ENCODE results near the gene SELENOI. TPM values are rescaled to one million over a fixed set of nuclear protein-coding genes. Genes with fewer than 3 reads are reported as not detected.

Gene SELENOI
- total and polyA plus RNA-seq, 2 experiments from 2014 or later: 8.4 to 67.8 TPM

DNA sequence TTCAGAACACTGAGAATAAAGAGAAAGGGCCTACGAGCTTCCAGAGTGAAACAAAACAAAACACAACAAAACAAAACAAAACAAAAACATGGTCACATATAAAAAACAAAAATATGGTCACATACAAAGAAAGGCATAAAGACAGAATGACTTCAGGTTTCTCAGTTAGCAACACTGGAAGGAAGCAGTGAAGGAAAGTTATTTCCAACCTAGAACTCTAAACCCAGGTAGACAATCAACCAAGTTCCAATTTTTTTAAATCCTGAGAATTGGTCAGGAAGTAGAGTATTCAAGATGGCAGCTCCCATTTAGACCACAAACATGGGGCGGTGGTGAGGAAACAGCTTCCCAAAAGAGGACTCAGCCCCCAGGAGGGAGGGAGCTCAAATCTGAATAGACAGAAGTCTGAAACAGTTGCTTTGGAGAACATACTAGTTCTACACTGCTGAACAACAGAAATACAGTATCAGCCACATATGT, 64.9 kb downstream of the SELENOI start:
- Histone ChIP-seq H3K36me3 (ENCODE audit: insufficient read depth) (no peaks in the 10 kb centered on the region), H3K9me2 (ENCODE audit: insufficient read depth) (no peaks in the 10 kb centered on the region), H3K4me2 (no peak overlapping the region), H4K20me1 (replicated peaks; ENCODE audit: insufficient read depth) (no peaks in the 10 kb centered on the region), H3K4me1 (ENCODE audit: insufficient read depth) (no peaks in the 10 kb centered on the region), H2AFZ (no peak overlapping the region), H3K27me3 (ENCODE audit: insufficient read depth) (no peaks in the 10 kb centered on the region), H3F3A (replicated peaks; ENCODE audit: low read depth) (no peaks in the 10 kb centered on the region), H3K4me3 (no peak overlapping the region), H3K27ac (ENCODE audit: low read depth) (no peak overlapping the region), H3K79me2 (replicated peaks; ENCODE audit: insufficient read depth) (no peaks in the 10 kb centered on the region)
- Mint-ChIP-seq H3K9me3 (no peaks in the 10 kb centered on the region), H3K27me3 (ENCODE audit: insufficient read depth, low read depth, poor library complexity) (no peaks in the 10 kb centered on the region), H3K27ac (no peak overlapping the region), H3K36me3 (ENCODE audit: low read depth) (no peaks in the 10 kb centered on the region), H3K4me1 (no peaks in the 10 kb centered on the region), H3K4me3 (no peak overlapping the region)
- DNase-seq (ENCODE audit: low spot score) (no peak), ATAC-seq (no peak)
- TF ChIP-seq, protein P1, sequence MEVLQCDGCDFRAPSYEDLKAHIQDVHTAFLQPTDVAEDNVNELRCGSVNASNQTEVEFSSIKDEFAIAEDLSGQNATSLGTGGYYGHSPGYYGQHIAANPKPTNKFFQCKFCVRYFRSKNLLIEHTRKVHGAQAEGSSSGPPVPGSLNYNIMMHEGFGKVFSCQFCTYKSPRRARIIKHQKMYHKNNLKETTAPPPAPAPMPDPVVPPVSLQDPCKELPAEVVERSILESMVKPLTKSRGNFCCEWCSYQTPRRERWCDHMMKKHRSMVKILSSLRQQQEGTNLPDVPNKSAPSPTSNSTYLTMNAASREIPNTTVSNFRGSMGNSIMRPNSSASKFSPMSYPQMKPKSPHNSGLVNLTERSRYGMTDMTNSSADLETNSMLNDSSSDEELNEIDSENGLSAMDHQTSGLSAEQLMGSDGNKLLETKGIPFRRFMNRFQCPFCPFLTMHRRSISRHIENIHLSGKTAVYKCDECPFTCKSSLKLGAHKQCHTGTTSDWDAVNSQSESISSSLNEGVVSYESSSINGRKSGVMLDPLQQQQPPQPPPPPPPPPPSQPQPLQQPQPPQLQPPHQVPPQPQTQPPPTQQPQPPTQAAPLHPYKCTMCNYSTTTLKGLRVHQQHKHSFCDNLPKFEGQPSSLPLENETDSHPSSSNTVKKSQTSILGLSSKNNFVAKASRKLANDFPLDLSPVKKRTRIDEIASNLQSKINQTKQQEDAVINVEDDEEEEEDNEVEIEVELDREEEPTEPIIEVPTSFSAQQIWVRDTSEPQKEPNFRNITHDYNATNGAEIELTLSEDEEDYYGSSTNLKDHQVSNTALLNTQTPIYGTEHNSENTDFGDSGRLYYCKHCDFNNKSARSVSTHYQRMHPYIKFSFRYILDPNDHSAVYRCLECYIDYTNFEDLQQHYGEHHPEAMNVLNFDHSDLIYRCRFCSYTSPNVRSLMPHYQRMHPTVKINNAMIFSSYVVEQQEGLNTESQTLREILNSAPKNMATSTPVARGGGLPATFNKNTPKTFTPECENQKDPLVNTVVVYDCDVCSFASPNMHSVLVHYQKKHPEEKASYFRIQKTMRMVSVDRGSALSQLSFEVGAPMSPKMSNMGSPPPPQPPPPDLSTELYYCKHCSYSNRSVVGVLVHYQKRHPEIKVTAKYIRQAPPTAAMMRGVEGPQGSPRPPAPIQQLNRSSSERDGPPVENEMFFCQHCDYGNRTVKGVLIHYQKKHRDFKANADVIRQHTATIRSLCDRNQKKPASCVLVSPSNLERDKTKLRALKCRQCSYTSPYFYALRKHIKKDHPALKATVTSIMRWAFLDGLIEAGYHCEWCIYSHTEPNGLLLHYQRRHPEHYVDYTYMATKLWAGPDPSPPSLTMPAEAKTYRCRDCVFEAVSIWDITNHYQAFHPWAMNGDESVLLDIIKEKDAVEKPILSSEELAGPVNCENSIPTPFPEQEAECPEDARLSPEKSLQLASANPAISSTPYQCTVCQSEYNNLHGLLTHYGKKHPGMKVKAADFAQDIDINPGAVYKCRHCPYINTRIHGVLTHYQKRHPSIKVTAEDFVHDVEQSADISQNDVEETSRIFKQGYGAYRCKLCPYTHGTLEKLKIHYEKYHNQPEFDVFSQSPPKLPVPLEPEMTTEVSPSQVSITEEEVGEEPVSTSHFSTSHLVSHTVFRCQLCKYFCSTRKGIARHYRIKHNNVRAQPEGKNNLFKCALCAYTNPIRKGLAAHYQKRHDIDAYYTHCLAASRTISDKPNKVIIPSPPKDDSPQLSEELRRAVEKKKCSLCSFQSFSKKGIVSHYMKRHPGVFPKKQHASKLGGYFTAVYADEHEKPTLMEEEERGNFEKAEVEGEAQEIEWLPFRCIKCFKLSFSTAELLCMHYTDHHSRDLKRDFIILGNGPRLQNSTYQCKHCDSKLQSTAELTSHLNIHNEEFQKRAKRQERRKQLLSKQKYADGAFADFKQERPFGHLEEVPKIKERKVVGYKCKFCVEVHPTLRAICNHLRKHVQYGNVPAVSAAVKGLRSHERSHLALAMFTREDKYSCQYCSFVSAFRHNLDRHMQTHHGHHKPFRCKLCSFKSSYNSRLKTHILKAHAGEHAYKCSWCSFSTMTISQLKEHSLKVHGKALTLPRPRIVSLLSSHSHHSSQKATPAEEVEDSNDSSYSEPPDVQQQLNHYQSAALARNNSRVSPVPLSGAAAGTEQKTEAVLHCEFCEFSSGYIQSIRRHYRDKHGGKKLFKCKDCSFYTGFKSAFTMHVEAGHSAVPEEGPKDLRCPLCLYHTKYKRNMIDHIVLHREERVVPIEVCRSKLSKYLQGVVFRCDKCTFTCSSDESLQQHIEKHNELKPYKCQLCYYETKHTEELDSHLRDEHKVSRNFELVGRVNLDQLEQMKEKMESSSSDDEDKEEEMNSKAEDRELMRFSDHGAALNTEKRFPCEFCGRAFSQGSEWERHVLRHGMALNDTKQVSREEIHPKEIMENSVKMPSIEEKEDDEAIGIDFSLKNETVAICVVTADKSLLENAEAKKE (CRISPR knock-in tag; IDR thresholded peaks at IDR 0.05): no peak
- TF ChIP-seq, protein P2, sequence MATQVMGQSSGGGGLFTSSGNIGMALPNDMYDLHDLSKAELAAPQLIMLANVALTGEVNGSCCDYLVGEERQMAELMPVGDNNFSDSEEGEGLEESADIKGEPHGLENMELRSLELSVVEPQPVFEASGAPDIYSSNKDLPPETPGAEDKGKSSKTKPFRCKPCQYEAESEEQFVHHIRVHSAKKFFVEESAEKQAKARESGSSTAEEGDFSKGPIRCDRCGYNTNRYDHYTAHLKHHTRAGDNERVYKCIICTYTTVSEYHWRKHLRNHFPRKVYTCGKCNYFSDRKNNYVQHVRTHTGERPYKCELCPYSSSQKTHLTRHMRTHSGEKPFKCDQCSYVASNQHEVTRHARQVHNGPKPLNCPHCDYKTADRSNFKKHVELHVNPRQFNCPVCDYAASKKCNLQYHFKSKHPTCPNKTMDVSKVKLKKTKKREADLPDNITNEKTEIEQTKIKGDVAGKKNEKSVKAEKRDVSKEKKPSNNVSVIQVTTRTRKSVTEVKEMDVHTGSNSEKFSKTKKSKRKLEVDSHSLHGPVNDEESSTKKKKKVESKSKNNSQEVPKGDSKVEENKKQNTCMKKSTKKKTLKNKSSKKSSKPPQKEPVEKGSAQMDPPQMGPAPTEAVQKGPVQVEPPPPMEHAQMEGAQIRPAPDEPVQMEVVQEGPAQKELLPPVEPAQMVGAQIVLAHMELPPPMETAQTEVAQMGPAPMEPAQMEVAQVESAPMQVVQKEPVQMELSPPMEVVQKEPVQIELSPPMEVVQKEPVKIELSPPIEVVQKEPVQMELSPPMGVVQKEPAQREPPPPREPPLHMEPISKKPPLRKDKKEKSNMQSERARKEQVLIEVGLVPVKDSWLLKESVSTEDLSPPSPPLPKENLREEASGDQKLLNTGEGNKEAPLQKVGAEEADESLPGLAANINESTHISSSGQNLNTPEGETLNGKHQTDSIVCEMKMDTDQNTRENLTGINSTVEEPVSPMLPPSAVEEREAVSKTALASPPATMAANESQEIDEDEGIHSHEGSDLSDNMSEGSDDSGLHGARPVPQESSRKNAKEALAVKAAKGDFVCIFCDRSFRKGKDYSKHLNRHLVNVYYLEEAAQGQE (IDR thresholded peaks at IDR 0.05; ENCODE audit: unreplicated experiment): no peak
- TF ChIP-seq NANOG (IDR thresholded peaks at IDR 0.05; ENCODE audit: borderline replicate concordance) (no peak), ZNF331 (CRISPR knock-in tag; IDR thresholded peaks at IDR 0.05; ENCODE audit: low read depth) (no peak), ZNF114 (CRISPR knock-in tag; IDR thresholded peaks at IDR 0.05) (no peak), STAT1 (IDR thresholded peaks at IDR 0.05; ENCODE audit: unreplicated experiment) (no peak), CREB1 (CRISPR knock-in tag; IDR thresholded peaks at IDR 0.05; ENCODE audit: low read depth) (no peak), POLR2AphosphoS5 (IDR thresholded peaks at IDR 0.05; ENCODE audit: low read depth) (no peak), EZH2phosphoT487 (IDR thresholded peaks at IDR 0.05; ENCODE audit: unreplicated experiment) (no peak), EZH2 (IDR thresholded peaks at IDR 0.05; ENCODE audit: low read depth, unreplicated experiment) (no peak), JUNB (IDR thresholded peaks at IDR 0.05; ENCODE audit: unreplicated experiment) (no peak)
- TF ChIP-seq, protein P3, sequence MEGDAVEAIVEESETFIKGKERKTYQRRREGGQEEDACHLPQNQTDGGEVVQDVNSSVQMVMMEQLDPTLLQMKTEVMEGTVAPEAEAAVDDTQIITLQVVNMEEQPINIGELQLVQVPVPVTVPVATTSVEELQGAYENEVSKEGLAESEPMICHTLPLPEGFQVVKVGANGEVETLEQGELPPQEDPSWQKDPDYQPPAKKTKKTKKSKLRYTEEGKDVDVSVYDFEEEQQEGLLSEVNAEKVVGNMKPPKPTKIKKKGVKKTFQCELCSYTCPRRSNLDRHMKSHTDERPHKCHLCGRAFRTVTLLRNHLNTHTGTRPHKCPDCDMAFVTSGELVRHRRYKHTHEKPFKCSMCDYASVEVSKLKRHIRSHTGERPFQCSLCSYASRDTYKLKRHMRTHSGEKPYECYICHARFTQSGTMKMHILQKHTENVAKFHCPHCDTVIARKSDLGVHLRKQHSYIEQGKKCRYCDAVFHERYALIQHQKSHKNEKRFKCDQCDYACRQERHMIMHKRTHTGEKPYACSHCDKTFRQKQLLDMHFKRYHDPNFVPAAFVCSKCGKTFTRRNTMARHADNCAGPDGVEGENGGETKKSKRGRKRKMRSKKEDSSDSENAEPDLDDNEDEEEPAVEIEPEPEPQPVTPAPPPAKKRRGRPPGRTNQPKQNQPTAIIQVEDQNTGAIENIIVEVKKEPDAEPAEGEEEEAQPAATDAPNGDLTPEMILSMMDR (conservative IDR thresholded peaks at IDR 0.05; ENCODE audit: low read depth in 2 of 2): no peak
